ENCODE measurements around the gene MESP2. TPM values are rescaled to one million over a fixed set of nuclear protein-coding genes. Genes with fewer than 3 reads are reported as not detected.
A peak's percentile ranks its signal among the peaks of the same experiment; 100 is the strongest.

Gene MESP2
- total RNA-seq, 1 donor from 2014 or later, result not detected

- Histone ChIP-seq H3K4me3 (no peak overlapping the region), H3K4me1 (peaks cover 5% of the 10 kb centered on the region), H3K9me3 (no peaks in the 10 kb centered on the region), H3K27me3 (no peaks in the 10 kb centered on the region), H3K36me3 (no peaks in the 10 kb centered on the region), H3K27ac (no peak overlapping the region)
- peak; percentile 38 for ATAC-seq
- no peak for DNase-seq
- no peak for TF ChIP-seq CTCF (IDR thresholded peaks at IDR 0.05)
- intact Hi-C loops (cut with DNase I), result no loop called here
Observed at GRCh38 chr15:89792106-89792805, 16.1 kb downstream of the MESP2 start.

DNA sequence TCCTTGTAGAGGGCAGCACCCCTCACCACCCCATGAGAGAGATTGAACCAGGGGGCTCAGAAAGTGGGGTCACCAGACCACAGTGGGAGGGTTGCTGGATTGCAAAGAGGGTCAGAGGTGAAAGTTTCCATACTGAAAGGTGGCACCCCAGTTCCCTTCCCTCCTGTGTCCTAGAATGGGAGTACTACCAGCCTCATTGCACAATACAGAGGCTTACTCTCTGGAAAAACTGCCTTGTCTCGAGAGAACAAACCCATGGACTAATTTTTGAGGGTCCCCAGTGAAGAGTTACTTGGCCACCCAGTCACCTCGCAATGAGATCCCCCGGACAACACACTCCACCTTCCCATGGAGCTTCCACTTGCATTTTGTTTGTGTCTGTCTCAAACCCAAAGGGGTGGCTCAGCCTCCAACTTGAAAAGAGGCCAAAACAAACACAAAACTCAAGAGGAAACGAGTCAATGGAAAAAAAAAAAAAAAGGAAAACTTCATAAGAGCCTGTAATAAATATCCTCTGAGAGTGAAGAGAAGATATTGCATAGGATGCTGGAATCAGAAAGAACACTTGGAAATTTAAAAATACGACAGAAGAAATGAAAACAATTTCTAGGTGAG lies 18.6 kb downstream of the MESP2 start:
- ATAC-seq (no peak), DNase-seq (no peak)
- Histone ChIP-seq H3K4me1 (peaks cover 5% of the 10 kb centered on the region), H3K36me3 (no peaks in the 10 kb centered on the region), H3K9me3 (no peaks in the 10 kb centered on the region), H3K27me3 (no peaks in the 10 kb centered on the region), H3K27ac (no peak overlapping the region), H3K4me3 (no peak overlapping the region)
- intact Hi-C loops (cut with DNase I), result no loop called here
- no peak for TF ChIP-seq CTCF (IDR thresholded peaks at IDR 0.05)

GRCh38 chr15:89795996-89796395 lies 19.9 kb downstream of the MESP2 start:
- H3K27ac ChIP-seq, result no peak overlapping the region

GRCh38 chr15:89797678-89798201 lies 21.6 kb downstream of the MESP2 start:
- no peaks in the 10 kb centered on the region for H3K36me3 ChIP-seq
- intact Hi-C loops (cut with DNase I), result no loop called here
- H3K4me1 ChIP-seq, result peaks cover 5% of the 10 kb centered on the region
- no peak overlapping the region for H3K27ac ChIP-seq
- H3K4me3 ChIP-seq, result no peak overlapping the region
- no peaks in the 10 kb centered on the region for H3K27me3 ChIP-seq
- ATAC-seq (no peak), DNase-seq (no peak)
- H3K9me3 ChIP-seq, result no peaks in the 10 kb centered on the region
- TF ChIP-seq CTCF (IDR thresholded peaks at IDR 0.05), result no peak

More at GRCh38 chr15:89795996-89796395, 19.9 kb downstream of the MESP2 start:
- Histone ChIP-seq H3K9me3 (no peaks in the 10 kb centered on the region), H3K27me3 (no peaks in the 10 kb centered on the region), H3K36me3 (no peaks in the 10 kb centered on the region), H3K4me1 (peaks cover 5% of the 10 kb centered on the region), H3K4me3 (no peak overlapping the region)
- DNase-seq (no peak), ATAC-seq (no peak)
- intact Hi-C loops (cut with DNase I), result no loop called here
- no peak for TF ChIP-seq CTCF (IDR thresholded peaks at IDR 0.05)

DNA sequence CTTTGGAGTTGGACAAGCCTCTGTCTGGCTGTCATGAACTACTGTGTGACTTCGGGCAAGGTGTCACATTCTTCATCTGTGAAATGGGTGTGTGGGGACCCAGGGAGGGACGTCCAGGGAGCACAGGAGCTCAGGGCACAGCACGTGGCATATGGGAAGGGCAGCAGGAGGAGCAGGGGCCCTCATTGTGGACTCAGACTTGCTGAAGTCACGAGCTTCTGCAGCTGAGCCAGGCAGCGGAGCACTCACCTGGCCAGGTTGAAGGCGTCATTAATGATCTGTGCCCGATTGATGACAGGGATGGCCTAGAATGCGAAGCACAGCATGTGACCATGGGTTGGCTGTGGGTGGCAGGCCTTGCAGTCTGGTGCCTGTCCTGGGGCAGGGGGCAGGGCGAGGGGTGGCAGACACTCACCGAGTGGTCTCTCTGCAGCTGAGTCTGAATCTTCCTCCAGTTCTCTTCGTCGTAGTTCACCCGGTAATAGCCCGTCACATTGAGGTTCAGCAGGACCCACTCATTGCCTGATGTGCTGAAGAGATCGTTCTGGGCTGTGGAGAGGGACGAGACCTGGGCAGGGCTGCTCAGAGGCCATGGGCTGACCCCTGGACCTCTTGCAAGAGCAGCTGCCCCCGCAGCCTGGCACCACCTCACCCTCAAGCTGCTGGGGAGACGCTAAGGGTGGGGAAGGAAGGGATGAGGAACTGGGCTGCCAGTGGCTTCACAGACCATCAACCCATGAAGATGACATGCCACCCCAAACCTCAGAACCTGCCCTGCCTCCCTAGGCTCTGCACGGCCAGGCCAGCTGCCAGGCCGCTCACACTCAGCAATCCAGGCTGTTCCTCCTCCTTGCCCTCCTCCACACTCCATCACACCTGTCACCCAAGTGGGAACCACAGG lies 23.1 kb downstream of the MESP2 start:
- Histone ChIP-seq H3K9me3 (no peaks in the 10 kb centered on the region), H3K27me3 (no peaks in the 10 kb centered on the region), H3K36me3 (peaks cover 7% of the 10 kb centered on the region), H3K4me3 (no peak overlapping the region), H3K4me1 (peaks cover 5% of the 10 kb centered on the region), H3K27ac (no peak overlapping the region)
- no peak for TF ChIP-seq CTCF (IDR thresholded peaks at IDR 0.05)
- DNase-seq, result no peak
- intact Hi-C loops (cut with DNase I), result no loop called here
- ATAC-seq, result no peak
